ENCODE data around the gene NPAS3.

DNA sequence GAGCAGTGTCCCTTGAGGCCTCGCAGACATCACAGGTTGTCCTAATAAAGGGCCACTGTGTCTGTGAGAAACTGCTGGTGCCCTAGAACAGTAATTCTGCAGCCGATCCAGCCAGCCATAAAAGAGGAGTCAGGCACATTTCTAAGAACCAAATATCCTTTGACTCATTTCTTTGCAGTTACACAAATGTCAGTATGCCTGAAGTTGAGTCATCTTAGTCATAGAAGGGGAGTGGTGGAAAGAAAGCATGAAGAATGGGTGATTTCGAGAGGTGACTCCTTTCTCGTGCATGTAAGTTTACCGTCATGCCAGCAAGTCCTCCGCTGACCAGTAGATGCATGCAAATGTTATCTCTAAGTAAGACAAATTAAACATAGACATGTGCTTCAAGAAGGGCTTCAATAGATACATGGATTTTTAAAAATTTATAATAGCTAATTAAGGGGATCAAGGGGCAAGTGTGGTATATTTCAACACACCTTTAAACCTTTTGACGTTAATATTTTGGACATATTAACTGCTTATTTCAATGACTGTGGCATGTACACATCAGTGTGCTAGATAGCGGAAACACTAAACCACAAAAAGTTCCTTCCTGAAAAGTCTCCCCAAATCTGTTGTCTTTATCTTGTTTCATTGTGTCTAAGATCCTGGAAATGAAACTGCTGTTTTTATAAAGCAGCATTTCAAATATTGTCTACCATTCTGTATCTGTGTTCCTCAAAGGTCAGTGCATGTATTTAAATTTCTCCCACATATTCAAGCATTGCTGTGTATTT lies 497.4 kb downstream of the NPAS3 start:
- TF ChIP-seq CTCF (IDR thresholded peaks at IDR 0.05 in 8 of 11, conservative IDR thresholded peaks at IDR 0.05 in 3 of 11) (no peak), POLR2A (IDR thresholded peaks at IDR 0.05) (no peak)
